Liver (tissue), 9 donors: ENCODE data around the gene IFNA6. TPM values are rescaled to one million over a fixed set of nuclear protein-coding genes. Genes with fewer than 3 reads are reported as not detected.

Experiments used
- DNase-seq: peaks from one replicate; pipeline ENCODE4 v3.0.0-alpha.2; 2017; ENCODE audit warnings: low spot score
- H3K27ac ChIP-seq, 2 donors: one replicate each; pipeline ENCODE4 v1.7.0; 2013; ENCODE audit warnings: inconsistent platforms in 2 of 2, low read length in 2 of 2, control low read depth in 1 of 2, low read depth in 1 of 2, mild to moderate bottlenecking in 1 of 2
- H3K27me3 ChIP-seq, 4 donors: one replicate each; pipeline versions ENCODE4 v1.6.1 to v1.7.0; 2013; ENCODE audit warnings: low read length in 3 of 4, inconsistent platforms in 1 of 4, mild to moderate bottlenecking in 1 of 4, moderate library complexity in 1 of 4; ENCODE audit not compliant: control insufficient read depth in 4 of 4, insufficient read depth in 4 of 4
- H3K36me3 ChIP-seq, 4 donors: one replicate each; pipeline versions ENCODE4 v1.6.1 to v1.7.0; 2013; ENCODE audit warnings: low read length in 3 of 4, mild to moderate bottlenecking in 3 of 4, low read depth in 1 of 4, moderate library complexity in 1 of 4; ENCODE audit not compliant: control insufficient read depth in 4 of 4, insufficient read depth in 3 of 4
- H3K4me1 ChIP-seq, 4 donors: one replicate each; pipeline versions ENCODE4 v1.6.1 to v1.7.0; 2013; ENCODE audit warnings: low read length in 3 of 4, mild to moderate bottlenecking in 3 of 4, moderate library complexity in 1 of 4; ENCODE audit not compliant: control insufficient read depth in 4 of 4, insufficient read depth in 4 of 4
- H3K4me3 ChIP-seq, 3 donors: one replicate each; pipeline versions ENCODE4 v1.6.1 to v1.7.0; 2013; ENCODE audit warnings: low read length in 3 of 3, control low read depth in 1 of 3, low read depth in 1 of 3, mild to moderate bottlenecking in 1 of 3
- H3K9ac ChIP-seq, 2 donors: one replicate each; pipeline ENCODE4 v1.7.0; 2013; ENCODE audit warnings: low read length in 2 of 2, mild to moderate bottlenecking in 2 of 2, moderate library complexity in 2 of 2, control low read depth in 1 of 2, low read depth in 1 of 2
- H3K9me3 ChIP-seq, 4 donors: one replicate each; pipeline versions ENCODE4 v1.6.1 to v1.7.0; 2013; ENCODE audit warnings: low read length in 3 of 4; ENCODE audit not compliant: control insufficient read depth in 4 of 4
- EGR1 ChIP-seq, 2 donors: IDR thresholded peaks; 2 replicates each; pipeline ENCODE4 v1.6.1; 2016 to 2018; ENCODE audit warnings: antibody characterized with exemption in 2 of 2, low read depth in 2 of 2
- FOXA1 ChIP-seq: IDR thresholded peaks from 2 replicates; pipeline ENCODE4 v1.6.1; 2016; ENCODE audit warnings: antibody characterized with exemption
- FOXA2 ChIP-seq: IDR thresholded peaks from 2 replicates; pipeline ENCODE4 v1.6.1; 2016; ENCODE audit warnings: antibody characterized with exemption
- GABPA ChIP-seq, 2 donors: IDR thresholded peaks in 1 of 2; conservative IDR thresholded peaks in 1 of 2; 2 replicates each; pipeline ENCODE4 v1.6.1; 2016; ENCODE audit warnings: antibody characterized with exemption in 2 of 2, mild to moderate bottlenecking in 1 of 2, moderate library complexity in 1 of 2
- HNF4A ChIP-seq, 2 donors: conservative IDR thresholded peaks; 2 replicates each; pipeline ENCODE4 v1.6.1; 2016; ENCODE audit warnings: antibody characterized with exemption in 2 of 2, mild to moderate bottlenecking in 2 of 2
- HNF4G ChIP-seq: IDR thresholded peaks from 2 replicates; pipeline ENCODE4 v1.6.1; 2016; ENCODE audit warnings: antibody characterized with exemption
- JUND ChIP-seq, 2 donors: IDR thresholded peaks; 2 replicates each; pipeline ENCODE4 v1.6.1; 2016; ENCODE audit warnings: antibody characterized with exemption in 2 of 2
- NR2F2 ChIP-seq: IDR thresholded peaks from 2 replicates; pipeline ENCODE4 v1.6.1; 2016; ENCODE audit warnings: antibody characterized with exemption
- RAD21 ChIP-seq, 2 donors: IDR thresholded peaks; 2 replicates each; pipeline ENCODE4 v1.6.1; 2016; ENCODE audit warnings: antibody characterized with exemption in 2 of 2, mild to moderate bottlenecking in 2 of 2
- RXRA ChIP-seq, 2 donors: IDR thresholded peaks; 2 replicates each; pipeline ENCODE4 v1.6.1; 2017 to 2018; ENCODE audit warnings: antibody characterized with exemption in 2 of 2, mild to moderate bottlenecking in 1 of 2
- SP1 ChIP-seq: IDR thresholded peaks from 2 replicates; pipeline ENCODE4 v1.6.1; 2018; ENCODE audit warnings: antibody characterized with exemption, mild to moderate bottlenecking
- TAF1 ChIP-seq: conservative IDR thresholded peaks from 2 replicates; pipeline ENCODE4 v1.6.1; 2016; ENCODE audit warnings: antibody characterized with exemption, mild to moderate bottlenecking
- YY1 ChIP-seq: IDR thresholded peaks from 2 replicates; pipeline ENCODE4 v1.6.1; 2016; ENCODE audit warnings: antibody characterized with exemption, mild to moderate bottlenecking
- WGBS: extraction: QIAGEN DNeasy Blood & Tissue Kit; methylation state at CpG from one replicate; pipeline ENCODE4 v1.1.7; 2013; 5-methylcytosine and 5-hydroxymethylcytosine counted together
- polyA plus RNA-seq, 2 donors: library from polyadenylated mRNA; stranded (reverse) in 1 of 2; unstranded in 1 of 2; fragments of 200-250 nt in 1 of 2; fragments of >200 nt in 1 of 2; fragmentation: Nextera tagmentation in 1 of 2; extraction: Ambion mirVana in 1 of 2; gene quantifications; one replicate each; pipeline versions ENCODE4 v1.2.1 to v1.2.3, GENCODE V29; 2013 to 2015
- total RNA-seq, 2 donors: library from RNA; depleted of rRNA; stranded (reverse); fragments of >200 nt; gene quantifications; one replicate each; pipeline ENCODE4 v1.2.3, GENCODE V29; 2014
- TF ChIP-seq, protein P1 (sequence below): IDR thresholded peaks from 2 replicates; pipeline ENCODE4 v1.6.1; 2016; ENCODE audit warnings: antibody characterized with exemption
- TF ChIP-seq, protein P2 (sequence below): fragments of 150-350 bp; IDR thresholded peaks from 2 replicates; pipeline ENCODE4 v1.5.1; 2017; ENCODE audit warnings: improper control_type of control experiment, low read depth, low read length; ENCODE audit not compliant: missing input control
- TF ChIP-seq, protein P3 (sequence below): IDR thresholded peaks from 2 replicates; pipeline ENCODE4 v1.6.1; 2016; ENCODE audit warnings: antibody characterized with exemption, mild to moderate bottlenecking
- TF ChIP-seq, protein P4 (sequence below): IDR thresholded peaks from 2 replicates; pipeline ENCODE4 v1.6.1; 2016; ENCODE audit warnings: antibody characterized with exemption
- TF ChIP-seq, protein P5 (sequence below): IDR thresholded peaks from 2 replicates; pipeline ENCODE4 v1.6.1; 2016; ENCODE audit warnings: antibody characterized with exemption
- donor health status: healthy.
- donor health status: healthy.
- donor health status: healthy.
- donor health status: healthy.
- donor health status: healthy.

IFNA6 gene
- total and polyA plus RNA-seq, 4 donors = not detected

DNA sequence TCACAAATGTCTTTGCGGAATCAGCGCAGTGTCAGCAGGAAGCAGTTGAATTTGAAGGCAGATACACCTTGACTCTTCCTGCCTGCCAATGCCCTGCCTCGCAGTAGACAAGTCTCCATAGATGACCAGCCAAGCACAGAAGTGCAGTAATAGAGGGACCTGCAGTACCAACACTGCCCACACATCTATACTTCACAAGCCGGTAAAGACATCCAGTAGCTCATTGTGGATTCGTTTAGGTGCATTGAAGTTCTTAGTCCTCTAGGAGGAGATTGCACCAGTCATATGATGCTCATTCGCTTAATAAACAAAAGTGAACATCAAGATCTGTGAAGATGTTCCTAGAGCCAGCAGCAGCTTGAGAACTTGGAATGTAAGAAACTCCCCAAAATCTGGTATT lies 41.6 kb upstream of the IFNA6 start:
- H3K9ac ChIP-seq = no peak overlapping the region
- TF ChIP-seq, protein P1, sequence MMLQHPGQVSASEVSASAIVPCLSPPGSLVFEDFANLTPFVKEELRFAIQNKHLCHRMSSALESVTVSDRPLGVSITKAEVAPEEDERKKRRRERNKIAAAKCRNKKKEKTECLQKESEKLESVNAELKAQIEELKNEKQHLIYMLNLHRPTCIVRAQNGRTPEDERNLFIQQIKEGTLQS = no peak
- TF ChIP-seq, protein P2, sequence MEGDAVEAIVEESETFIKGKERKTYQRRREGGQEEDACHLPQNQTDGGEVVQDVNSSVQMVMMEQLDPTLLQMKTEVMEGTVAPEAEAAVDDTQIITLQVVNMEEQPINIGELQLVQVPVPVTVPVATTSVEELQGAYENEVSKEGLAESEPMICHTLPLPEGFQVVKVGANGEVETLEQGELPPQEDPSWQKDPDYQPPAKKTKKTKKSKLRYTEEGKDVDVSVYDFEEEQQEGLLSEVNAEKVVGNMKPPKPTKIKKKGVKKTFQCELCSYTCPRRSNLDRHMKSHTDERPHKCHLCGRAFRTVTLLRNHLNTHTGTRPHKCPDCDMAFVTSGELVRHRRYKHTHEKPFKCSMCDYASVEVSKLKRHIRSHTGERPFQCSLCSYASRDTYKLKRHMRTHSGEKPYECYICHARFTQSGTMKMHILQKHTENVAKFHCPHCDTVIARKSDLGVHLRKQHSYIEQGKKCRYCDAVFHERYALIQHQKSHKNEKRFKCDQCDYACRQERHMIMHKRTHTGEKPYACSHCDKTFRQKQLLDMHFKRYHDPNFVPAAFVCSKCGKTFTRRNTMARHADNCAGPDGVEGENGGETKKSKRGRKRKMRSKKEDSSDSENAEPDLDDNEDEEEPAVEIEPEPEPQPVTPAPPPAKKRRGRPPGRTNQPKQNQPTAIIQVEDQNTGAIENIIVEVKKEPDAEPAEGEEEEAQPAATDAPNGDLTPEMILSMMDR = peak; percentile 27
- H3K27ac ChIP-seq = no peak overlapping the region
- H3K9me3 ChIP-seq = no peaks in the 10 kb centered on the region
- H3K4me3 ChIP-seq = no peak overlapping the region
- 79% methylated on average over 6 of the region's 6 CpGs for WGBS
- no peaks in the 10 kb centered on the region for H3K36me3 ChIP-seq
- DNase-seq = no peak
- peaks cover 0 to 10% (median 3%) of the 10 kb centered on the region in 4 donors for H3K27me3 ChIP-seq
- H3K4me1 ChIP-seq = peaks cover 0 to 9% (median 5%) of the 10 kb centered on the region in 4 donors

DNA sequence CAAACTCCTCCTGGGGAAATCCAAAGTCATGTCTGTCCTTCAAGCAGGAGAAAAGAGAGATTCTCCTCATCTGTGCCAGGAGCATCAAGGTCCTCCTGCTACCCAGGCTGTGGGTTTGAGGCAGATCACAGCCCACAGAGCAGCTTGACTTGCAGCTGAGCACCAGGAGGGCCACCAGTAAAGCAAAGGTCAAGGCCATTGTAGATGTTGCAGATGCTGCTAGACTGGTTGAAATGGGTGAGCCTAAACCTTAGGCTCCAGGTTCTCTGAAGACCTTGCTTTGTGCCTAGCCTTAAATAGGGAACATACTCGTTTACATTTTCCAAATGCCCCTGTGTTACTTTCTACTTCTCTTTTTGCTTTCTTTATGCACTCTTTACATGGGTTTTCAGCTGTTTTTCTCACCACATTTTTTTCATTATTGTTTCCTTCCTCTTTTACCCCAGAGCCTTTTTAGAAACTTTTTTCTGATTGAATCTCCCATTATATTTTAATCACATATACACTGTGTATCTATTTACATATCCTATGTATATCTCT lies 34.5 kb upstream of the IFNA6 start, which contains the start of gene IFNA2:
Gene IFNA2, minus strand, starts transcription at position 268 of the 540 bp plus-strand sequence. Its CDS starts 69 bp downstream, at position 199.
- Histone ChIP-seq H3K4me1 (peaks cover 0 to 6% (median 0%) of the 10 kb centered on the region in 4 donors), H3K4me3 (no peak within 1 kb of the TSS), H3K27me3 (peaks cover 0 to 8% (median 4%) of the 10 kb centered on the region in 4 donors), H3K9ac (no peak within 1 kb of the TSS), H3K36me3 (no peaks in the 10 kb centered on the region), H3K9me3 (no peaks in the 10 kb centered on the region), H3K27ac (no peak within 1 kb of the TSS)
- no peak for TF ChIP-seq FOXA2
- TF ChIP-seq RAD21 (IDR thresholded peaks at IDR 0.05) = no peak
- no peak for TF ChIP-seq GABPA (IDR thresholded peaks at IDR 0.05 in 1 of 2, conservative IDR thresholded peaks at IDR 0.05 in 1 of 2)
- TF ChIP-seq HNF4G = no peak
- TF ChIP-seq NR2F2 = no peak
- TF ChIP-seq EGR1 (IDR thresholded peaks at IDR 0.05; ENCODE audit: low read depth in 2 of 2) = no peak
- TF ChIP-seq, protein P3, sequence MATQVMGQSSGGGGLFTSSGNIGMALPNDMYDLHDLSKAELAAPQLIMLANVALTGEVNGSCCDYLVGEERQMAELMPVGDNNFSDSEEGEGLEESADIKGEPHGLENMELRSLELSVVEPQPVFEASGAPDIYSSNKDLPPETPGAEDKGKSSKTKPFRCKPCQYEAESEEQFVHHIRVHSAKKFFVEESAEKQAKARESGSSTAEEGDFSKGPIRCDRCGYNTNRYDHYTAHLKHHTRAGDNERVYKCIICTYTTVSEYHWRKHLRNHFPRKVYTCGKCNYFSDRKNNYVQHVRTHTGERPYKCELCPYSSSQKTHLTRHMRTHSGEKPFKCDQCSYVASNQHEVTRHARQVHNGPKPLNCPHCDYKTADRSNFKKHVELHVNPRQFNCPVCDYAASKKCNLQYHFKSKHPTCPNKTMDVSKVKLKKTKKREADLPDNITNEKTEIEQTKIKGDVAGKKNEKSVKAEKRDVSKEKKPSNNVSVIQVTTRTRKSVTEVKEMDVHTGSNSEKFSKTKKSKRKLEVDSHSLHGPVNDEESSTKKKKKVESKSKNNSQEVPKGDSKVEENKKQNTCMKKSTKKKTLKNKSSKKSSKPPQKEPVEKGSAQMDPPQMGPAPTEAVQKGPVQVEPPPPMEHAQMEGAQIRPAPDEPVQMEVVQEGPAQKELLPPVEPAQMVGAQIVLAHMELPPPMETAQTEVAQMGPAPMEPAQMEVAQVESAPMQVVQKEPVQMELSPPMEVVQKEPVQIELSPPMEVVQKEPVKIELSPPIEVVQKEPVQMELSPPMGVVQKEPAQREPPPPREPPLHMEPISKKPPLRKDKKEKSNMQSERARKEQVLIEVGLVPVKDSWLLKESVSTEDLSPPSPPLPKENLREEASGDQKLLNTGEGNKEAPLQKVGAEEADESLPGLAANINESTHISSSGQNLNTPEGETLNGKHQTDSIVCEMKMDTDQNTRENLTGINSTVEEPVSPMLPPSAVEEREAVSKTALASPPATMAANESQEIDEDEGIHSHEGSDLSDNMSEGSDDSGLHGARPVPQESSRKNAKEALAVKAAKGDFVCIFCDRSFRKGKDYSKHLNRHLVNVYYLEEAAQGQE = no peak
- TF ChIP-seq, protein P1 = no peak
- no peak for TF ChIP-seq SP1
- no peak for TF ChIP-seq JUND (IDR thresholded peaks at IDR 0.05)
- no peak for TF ChIP-seq FOXA1
- no peak for TF ChIP-seq RXRA (IDR thresholded peaks at IDR 0.05)
- TF ChIP-seq TAF1 = no peak
- no peak for TF ChIP-seq HNF4A (conservative IDR thresholded peaks at IDR 0.05)
- TF ChIP-seq YY1 = no peak
- TF ChIP-seq, protein P2 = no peak
- TF ChIP-seq, protein P4, sequence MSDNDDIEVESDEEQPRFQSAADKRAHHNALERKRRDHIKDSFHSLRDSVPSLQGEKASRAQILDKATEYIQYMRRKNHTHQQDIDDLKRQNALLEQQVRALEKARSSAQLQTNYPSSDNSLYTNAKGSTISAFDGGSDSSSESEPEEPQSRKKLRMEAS = no peak
- TF ChIP-seq, protein P5, sequence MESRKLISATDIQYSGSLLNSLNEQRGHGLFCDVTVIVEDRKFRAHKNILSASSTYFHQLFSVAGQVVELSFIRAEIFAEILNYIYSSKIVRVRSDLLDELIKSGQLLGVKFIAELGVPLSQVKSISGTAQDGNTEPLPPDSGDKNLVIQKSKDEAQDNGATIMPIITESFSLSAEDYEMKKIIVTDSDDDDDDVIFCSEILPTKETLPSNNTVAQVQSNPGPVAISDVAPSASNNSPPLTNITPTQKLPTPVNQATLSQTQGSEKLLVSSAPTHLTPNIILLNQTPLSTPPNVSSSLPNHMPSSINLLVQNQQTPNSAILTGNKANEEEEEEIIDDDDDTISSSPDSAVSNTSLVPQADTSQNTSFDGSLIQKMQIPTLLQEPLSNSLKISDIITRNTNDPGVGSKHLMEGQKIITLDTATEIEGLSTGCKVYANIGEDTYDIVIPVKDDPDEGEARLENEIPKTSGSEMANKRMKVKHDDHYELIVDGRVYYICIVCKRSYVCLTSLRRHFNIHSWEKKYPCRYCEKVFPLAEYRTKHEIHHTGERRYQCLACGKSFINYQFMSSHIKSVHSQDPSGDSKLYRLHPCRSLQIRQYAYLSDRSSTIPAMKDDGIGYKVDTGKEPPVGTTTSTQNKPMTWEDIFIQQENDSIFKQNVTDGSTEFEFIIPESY = no peak
- DNase-seq = no peak
- 31% methylated on average over 1 of the region's 1 CpG for WGBS
